Stimulated activated naive CD4-positive, alpha-beta T cell (primary cell): Measurements from ENCODE around the gene ITGA8.
"Not testable (repeated sequence)": the region's sequence is repeated elsewhere in the genome, so short reads cannot be mapped to it uniquely, and the experiment has no call there.

Source experiments
- DNase-seq, 6 experiments: peaks; one replicate each; lab custom pipeline; 2025; lab: John Stamatoyannopoulos, UW

The ITGA8 gene

DNA sequence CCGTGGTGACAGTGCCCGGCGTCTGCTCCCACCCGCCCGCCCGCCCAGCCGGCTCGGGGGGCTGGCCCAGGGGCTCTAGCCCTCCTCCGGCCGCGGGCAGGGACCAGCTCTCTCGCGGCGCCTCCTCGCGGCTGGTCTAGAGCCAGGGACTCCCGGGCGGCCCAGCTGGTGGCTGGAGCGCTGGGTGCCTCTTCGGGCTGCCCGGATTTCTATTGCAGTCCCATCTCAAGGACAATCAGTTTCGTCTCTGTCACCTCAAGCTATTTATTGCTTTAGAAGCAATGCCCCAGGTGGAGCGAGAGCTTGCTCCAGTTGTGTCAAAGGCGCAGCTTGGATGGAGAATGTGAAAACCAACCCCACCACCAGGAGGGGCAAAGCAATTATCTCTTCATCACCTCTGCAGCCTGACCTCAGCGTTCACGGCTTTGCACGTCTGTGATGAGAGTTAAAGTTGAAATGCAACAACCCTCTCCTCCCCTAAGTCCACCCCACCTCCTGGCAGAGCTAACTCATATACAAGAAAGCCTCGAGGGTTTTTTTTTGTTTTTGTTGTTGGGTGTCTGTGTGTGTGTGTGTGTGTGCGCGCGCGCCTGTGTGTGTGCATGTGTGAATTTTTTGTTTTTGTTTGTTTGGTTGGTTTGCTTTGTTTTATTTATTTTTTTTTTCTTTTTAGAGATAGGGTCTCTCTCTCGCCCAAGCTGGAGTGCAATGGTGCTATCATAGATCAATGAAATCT is at the start of gene ITGA8:
Gene ITGA8, minus strand, starts transcription at position 24 of the 736 bp plus-strand sequence. CDS start 151 bp downstream, outside the sequence.
- no peak for DNase-seq

DNA sequence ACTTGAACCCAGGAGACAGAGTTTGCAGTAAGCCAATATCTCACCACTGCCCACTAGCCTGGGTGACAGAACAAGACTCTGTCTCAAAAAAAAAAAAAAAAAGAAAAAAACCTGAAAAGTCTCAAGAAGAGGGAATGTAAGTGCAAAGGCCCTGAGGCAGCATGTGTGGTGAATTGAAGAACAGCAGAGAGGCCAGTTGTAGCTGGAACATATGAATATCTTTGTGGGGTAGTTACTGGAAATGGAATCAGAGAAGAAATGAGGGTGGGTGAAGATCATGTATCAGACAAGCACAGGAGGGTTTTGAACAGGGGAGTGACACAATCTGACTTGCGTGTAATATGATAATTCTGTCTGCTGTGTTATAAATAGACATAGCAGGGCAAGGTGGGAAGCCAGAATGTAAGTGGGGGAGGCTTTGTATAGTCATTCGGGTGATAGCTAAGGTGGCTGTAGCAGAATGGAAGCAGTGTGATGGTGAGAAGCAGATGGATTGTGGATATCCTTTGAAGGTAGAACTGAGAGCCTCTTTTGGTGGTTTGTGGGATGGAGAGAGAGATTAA is 45.3 kb upstream of the ITGA8 start:
- DNase-seq = no peak

- DNase-seq = no peak
Measured at GRCh38 chr10:15763006-15763405, 43.3 kb upstream of the ITGA8 start.

GRCh38 chr10:15762239-15762638 is 42.5 kb upstream of the ITGA8 start:
- not testable (repeated sequence) for DNase-seq

DNA sequence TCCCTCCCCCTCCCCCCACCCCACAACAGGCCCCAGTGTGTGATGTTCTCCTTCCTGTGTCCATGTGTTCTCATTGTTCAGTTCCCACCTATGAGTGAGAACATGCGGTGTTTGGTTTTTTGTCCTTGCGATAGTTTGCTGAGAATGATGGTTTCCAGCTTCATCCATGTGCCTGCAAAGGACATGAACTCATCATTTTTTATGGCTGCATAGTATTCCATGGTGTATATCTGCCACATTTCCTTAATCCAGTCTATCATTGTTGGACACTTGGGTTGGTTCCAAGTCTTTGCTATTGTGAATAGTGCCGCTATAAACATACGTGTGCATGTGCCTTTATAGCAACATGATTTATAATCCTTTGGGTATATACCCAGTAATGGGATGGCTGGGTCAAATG is 41.5 kb upstream of the ITGA8 start:
- not testable (repeated sequence) for DNase-seq

GRCh38 chr10:15760681-15761080 is 41.0 kb upstream of the ITGA8 start:
- no peak for DNase-seq

- no peak for DNase-seq
Measured at GRCh38 chr10:15759265-15759664, 39.5 kb upstream of the ITGA8 start.

DNA sequence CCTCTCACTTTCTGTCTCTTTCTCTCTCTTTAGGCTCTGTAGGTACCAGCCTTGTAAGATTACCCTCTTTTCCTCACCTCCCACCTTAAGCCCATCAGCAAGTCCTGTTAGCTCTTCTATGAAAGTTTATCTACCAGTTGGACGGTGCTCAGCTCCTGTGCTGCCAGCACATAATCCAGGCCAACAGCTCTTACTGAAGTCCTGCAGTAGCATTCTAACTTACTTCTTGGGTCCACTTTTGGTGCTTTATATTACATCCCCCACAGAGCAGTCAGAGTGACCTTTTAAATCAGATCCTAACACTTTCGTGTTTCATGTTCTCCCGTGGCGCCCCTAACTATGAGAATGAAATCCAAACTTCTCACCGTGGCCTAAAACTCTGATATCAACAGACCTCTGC is 38.9 kb upstream of the ITGA8 start:
- no peak for DNase-seq

DNA sequence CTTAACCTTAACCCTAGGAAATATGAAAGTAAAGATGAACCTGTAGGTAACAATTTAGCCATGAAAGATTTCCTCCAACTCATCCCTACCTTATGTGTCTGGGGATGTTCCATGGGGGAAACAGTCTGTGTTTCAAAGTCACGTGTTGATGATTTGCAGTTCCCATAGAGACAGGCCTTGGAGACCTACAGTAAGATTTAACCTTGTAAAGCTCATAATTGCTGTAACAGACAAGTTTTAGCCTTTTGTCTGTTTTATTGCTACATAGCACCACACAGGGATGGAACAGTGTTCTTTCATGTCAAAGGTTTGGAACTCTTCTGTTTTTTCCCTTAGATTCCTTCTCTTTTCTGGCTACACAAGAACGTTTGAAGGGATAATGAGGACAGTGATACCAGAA is 35.2 kb upstream of the ITGA8 start:
- DNase-seq = no peak

DNA sequence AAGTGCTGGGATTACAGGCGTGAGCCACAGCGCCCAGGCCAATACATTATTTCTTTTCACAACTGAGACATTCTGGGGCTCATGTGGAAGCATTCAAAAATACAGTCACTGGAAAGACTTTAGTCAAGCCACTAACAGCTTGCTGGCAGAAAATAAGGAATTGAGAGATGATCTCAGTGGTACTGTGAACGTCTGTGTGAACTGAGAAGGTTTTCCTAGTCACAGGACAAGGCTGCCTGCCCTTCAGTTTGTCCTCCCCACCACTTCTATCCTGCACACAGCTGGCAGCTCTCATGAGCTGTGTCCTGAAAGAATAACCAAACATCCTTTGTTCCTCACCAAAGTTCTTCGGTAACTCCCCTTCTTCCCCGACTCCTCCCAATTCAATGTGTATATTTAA is 31.3 kb upstream of the ITGA8 start:
- DNase-seq = no peak

DNA sequence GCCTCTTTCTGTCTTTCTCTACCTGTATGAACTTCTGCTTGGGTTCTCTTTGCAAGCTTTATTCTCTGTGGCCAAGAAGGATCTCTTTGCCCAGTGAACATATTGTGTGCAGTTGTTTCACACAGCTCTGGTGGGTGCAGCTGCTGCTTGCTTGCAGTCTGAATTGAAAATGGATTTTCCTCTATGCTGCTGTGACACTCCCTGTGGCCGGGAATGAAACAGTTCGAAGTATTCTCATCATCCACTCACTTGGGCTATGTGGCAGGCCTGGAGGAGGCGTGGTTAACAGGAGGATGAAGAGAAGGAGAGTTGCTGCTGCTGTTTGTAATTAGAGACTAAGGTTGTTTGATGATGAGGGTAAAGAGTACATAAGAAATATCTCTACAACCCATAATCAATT is 28.4 kb upstream of the ITGA8 start:
- DNase-seq = no peak

DNA sequence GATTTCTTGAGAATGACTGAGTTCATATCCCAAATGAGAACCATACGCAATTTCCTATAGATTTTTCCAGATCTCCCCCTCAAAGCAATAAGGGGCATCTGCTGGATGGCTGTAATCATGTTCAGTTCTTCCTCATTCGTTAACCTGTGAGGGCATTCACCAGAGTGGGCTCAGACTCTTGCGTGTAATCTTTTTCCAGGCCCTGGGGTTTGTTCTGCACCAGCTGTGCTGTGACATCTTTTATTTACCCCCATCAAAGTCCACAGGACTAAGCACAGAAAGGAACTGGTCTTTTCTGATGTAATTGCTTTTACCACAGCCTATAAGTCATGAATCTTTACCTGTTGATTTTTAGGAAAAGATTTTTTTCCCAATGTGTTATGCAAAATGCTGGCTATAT is 27.9 kb upstream of the ITGA8 start:
- DNase-seq = no peak

DNA sequence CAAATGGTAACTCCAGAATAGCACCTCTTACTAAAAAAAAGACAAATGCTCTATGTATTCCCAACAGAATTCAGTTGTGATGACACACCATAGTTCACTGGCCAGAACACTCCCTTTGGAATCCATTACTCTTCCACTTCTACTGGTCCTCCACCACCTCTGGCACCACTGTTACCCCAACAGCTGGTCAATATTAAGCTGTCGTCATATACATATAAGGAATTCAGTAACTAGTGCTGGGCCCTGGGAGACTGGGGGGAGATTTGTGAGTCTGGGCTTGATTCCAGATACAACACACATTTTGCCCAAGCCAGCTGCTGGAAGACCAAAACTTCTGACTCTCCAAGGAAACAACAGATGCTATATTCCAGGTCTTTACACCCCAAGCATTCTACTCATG is 26.0 kb upstream of the ITGA8 start:
- no peak for DNase-seq

- DNase-seq = peak in 1 of 6 experiments; percentile 3
Measured at GRCh38 chr10:15744217-15744865, 24.6 kb upstream of the ITGA8 start.

GRCh38 chr10:15743443-15743842 is 23.7 kb upstream of the ITGA8 start:
- DNase-seq = no peak

DNA sequence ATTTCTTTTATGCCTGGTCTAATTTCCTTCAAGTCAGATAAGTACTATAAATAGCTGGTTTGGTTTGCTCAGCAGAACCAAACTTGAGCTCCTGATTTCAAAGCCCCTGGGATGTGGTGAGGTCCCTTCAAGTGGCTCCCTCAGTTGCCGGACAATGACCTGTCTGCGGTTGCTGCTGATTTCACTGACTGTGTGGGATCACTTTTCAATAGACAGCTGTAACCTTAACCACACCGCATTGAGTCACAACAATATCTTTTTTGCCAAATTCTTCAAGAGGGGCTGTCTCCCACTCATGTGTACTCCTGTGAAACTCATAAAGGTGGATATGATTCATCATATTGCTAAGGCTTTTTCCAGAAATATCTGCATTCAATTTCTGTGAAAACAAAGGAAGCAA is 23.1 kb upstream of the ITGA8 start:
- DNase-seq = no peak

- DNase-seq = no peak
Measured at GRCh38 chr10:15742102-15742501, 22.4 kb upstream of the ITGA8 start.

- DNase-seq = no peak
Measured at GRCh38 chr10:15741581-15741980, 21.9 kb upstream of the ITGA8 start.

GRCh38 chr10:15740261-15740660 is 20.5 kb upstream of the ITGA8 start:
- DNase-seq = no peak

- no peak for DNase-seq
Measured at GRCh38 chr10:15739254-15739970, 19.7 kb upstream of the ITGA8 start.

GRCh38 chr10:15738270-15738925 is 18.7 kb upstream of the ITGA8 start:
- no peak for DNase-seq

DNA sequence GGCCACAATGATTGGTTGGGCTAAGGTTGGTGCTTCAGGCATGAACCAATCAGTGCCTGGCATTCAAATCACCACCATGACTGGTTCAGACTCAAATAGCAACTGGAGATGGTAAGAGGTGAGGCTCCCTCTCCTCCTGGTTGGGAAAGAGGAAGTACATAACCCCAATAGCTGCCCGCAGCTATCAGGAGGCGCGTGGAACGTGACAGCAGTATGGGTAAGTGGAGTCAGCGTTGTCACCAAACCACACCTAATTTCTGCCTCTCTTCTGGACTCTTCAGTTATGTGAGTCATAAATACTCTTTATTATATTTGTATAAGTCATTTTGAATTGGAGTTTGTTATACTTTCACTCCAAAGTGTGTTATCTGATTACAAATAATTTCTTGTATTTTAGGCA is 17.9 kb upstream of the ITGA8 start:
- no peak for DNase-seq
